Coronary artery (tissue), 2 donors: ENCODE data around the gene NT5C1A.

Experiments used
- DNase-seq: peaks from one replicate; pipeline ENCODE4 v3.0.0-alpha.2; 2017; ENCODE audit warnings: low spot score
- H3K27ac ChIP-seq, 2 donors: fragments of 200-600 bp; sonication (generic); one replicate each; pipeline ENCODE4 v1.5.1; 2016 to 2019
- H3K4me3 ChIP-seq: fragments of 200-600 bp; sonication (generic); 2 replicates; pipeline ENCODE4 v1.5.1; 2016; ENCODE audit warnings: mild to moderate bottlenecking, moderate library complexity
- CTCF ChIP-seq: fragments of 200-600 bp; sonication (generic); IDR thresholded peaks from one replicate; pipeline ENCODE4 v1.5.1; 2019; ENCODE audit warnings: antibody characterized with exemption

The NT5C1A gene

DNA sequence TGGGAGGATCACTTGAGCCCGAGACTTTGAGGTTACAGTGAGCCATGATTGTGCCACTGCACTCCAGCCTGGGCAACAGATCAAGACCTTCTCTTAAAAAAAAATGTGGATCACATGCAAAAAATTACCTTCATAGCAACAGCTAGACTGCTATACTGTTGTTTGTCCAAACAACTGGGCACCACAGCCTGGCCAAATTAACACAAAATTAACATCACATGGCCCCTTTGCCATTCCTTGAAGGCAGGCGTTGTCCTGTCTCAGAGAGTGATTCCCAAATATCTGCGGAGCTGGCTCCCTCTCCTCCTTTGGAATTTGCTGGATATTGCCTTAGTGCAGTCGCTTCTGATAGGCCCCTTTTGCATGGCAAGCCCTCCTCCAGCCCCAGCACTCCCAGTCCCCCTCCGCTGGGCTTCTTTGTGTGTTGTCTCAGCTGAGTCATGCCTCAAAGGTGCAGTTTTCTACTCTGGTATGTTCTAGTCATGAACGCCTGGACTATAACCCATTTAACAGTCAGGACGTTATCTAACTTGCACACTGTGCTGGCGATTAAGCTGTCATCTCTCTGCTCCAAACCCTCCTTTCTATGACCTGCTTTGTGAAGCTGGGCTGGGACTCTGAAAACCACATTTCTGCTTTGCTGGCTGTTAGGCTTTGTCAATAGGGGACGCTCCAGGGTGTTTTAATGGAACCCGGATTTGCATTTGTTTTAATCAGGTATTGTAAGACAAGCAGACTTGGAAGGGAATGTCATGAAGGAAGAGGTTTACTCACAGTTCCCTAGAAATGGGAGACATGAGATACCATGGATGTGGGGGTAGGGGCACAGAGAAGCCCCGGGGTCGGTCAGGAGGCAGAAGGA lies 39.4 kb upstream of the NT5C1A start:
- no peak for TF ChIP-seq CTCF
- Histone ChIP-seq H3K4me3 (no peak overlapping the region), H3K27ac (no peak overlapping the region)
- no peak for DNase-seq

- no peak for DNase-seq
- no peak overlapping the region for H3K4me3 ChIP-seq
- no peak for TF ChIP-seq CTCF
- no peak overlapping the region for H3K27ac ChIP-seq
Observed at GRCh38 chr1:39707506-39707905, 35.6 kb upstream of the NT5C1A start.

GRCh38 chr1:39704757-39705156 lies 32.9 kb upstream of the NT5C1A start:
- no peak overlapping the region for H3K27ac ChIP-seq

DNA sequence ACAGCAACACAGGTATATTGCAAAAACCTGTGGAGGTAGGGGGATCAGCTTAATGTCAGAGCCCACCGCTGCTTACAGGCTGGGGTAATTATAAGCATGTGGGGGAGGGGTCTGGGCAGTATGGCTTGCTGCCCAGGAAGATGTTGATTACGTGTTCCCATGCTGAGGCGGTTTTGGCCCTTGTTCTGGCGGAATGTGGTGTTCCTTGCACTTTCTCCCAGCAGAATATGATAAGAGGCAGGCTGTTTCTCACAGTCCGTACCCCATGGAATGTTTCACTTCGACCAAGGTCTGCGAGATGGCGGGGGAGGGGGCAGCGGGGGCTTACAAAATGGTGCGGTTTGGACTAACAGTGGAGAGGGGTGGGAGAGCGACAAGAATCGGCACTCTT lies 29.1 kb upstream of the NT5C1A start:
- no peak for DNase-seq
- peak overlapping the region in 1 of 2 donors; percentile 64 for H3K27ac ChIP-seq
- peak overlapping the region; percentile 64 for H3K4me3 ChIP-seq
- TF ChIP-seq CTCF = no peak

More at GRCh38 chr1:39704757-39705156, 32.9 kb upstream of the NT5C1A start:
- no peak for TF ChIP-seq CTCF
- H3K4me3 ChIP-seq = no peak overlapping the region
- DNase-seq = no peak

DNA sequence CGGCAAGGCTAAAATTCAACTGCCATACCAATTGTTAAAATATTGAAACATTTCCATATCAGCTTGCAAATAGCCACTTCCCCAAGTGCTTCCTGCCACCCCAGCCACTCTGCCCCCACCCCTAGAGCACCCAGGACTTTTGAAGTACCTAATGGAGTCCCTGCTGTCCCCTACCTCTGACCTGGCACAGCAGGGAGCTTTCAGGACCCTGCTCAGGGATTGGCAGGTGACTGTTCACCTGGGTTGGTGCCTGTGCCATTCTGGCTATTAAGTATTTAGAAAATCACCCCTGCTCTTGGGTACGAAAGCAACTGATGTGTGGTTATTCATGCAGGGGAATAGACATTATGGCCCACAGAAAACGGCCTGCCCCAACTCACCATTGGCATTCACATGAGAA lies 28.4 kb upstream of the NT5C1A start:
- Histone ChIP-seq H3K27ac (no peak overlapping the region), H3K4me3 (no peak overlapping the region)
- TF ChIP-seq CTCF = no peak
- DNase-seq = no peak

- H3K4me3 ChIP-seq = no peak overlapping the region
- TF ChIP-seq CTCF = no peak
Observed at GRCh38 chr1:39699419-39699818, 27.5 kb upstream of the NT5C1A start.

GRCh38 chr1:39698568-39698967 lies 26.7 kb upstream of the NT5C1A start:
- Histone ChIP-seq H3K4me3 (no peak overlapping the region), H3K27ac (no peak overlapping the region)
- no peak for TF ChIP-seq CTCF
- DNase-seq = no peak

More at GRCh38 chr1:39699419-39699818, 27.5 kb upstream of the NT5C1A start:
- H3K27ac ChIP-seq = no peak overlapping the region
- no peak for DNase-seq
